Ishikawa (cell line): ENCODE results near the gene MAPK11.

Source experiments
- CEBPB ChIP-seq: IDR thresholded peaks from 2 replicates; pipeline ENCODE4 v1.6.1; 2012
- CREB1 ChIP-seq: IDR thresholded peaks from 2 replicates; pipeline ENCODE4 v1.6.1; 2012; ENCODE audit warnings: low read depth
- EGR1 ChIP-seq: IDR thresholded peaks from 2 replicates; pipeline ENCODE4 v1.6.1; 2012
- EP300 ChIP-seq: IDR thresholded peaks from 2 replicates; pipeline ENCODE4 v1.6.1; 2012; ENCODE audit warnings: borderline replicate concordance
- FOXM1 ChIP-seq: IDR thresholded peaks from 2 replicates; pipeline ENCODE4 v1.6.1; 2012; ENCODE audit warnings: low read depth, borderline replicate concordance
- NFIC ChIP-seq: IDR thresholded peaks from 2 replicates; pipeline ENCODE4 v1.6.1; 2012
- RAD21 ChIP-seq: IDR thresholded peaks from 2 replicates; pipeline ENCODE4 v1.6.1; 2012; ENCODE audit warnings: low read depth
- TAF1 ChIP-seq: IDR thresholded peaks from 2 replicates; pipeline ENCODE4 v1.6.1; 2012; ENCODE audit warnings: low read depth, mild to moderate bottlenecking
- TCF12 ChIP-seq: IDR thresholded peaks from 2 replicates; pipeline ENCODE4 v1.6.1; 2012; ENCODE audit warnings: low read depth
- TEAD4 ChIP-seq: IDR thresholded peaks from 2 replicates; pipeline ENCODE4 v1.6.1; 2012
- YY1 ChIP-seq: IDR thresholded peaks from 2 replicates; pipeline ENCODE4 v1.6.1; 2012; ENCODE audit warnings: low read depth
- ZBTB7A ChIP-seq: IDR thresholded peaks from 2 replicates; pipeline ENCODE4 v1.6.1; 2012; ENCODE audit warnings: low read depth
- TF ChIP-seq, protein P1 (sequence below): IDR thresholded peaks from 2 replicates; pipeline ENCODE4 v1.6.1; 2012
- TF ChIP-seq, protein P2 (sequence below): IDR thresholded peaks from 2 replicates; pipeline ENCODE4 v1.6.1; 2012
- TF ChIP-seq, protein P3 (sequence below): IDR thresholded peaks from 2 replicates; pipeline ENCODE4 v1.6.1; 2012; ENCODE audit warnings: low read depth, mild to moderate bottlenecking

Gene MAPK11

DNA sequence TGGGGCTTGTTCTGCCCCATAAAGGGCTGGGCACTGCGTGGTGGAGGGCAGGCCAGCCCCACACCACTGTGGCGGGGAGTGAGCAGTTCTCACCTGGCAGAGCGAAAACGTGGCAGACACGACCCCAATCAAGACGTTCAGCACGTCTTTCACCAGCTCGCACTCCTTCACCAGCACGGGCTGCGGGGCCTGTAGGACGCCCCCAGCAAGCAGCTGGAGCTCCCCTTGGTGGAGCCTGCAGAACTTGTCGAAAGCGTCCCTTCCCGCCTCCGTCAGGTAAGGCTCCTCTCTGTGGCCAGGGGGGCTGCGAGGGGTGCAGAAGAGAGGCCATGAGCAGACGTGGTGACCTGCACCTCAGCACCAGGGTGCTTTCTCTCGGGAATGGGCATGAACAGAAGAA lies 37.0 kb downstream of the MAPK11 start:
- TF ChIP-seq YY1 (no peak), EP300 (no peak), TAF1 (no peak), CEBPB (no peak), TCF12 (no peak), EGR1 (no peak), ZBTB7A (no peak), FOXM1 (no peak), NFIC (no peak), CREB1 (no peak), TEAD4 (no peak), RAD21 (no peak)
- TF ChIP-seq, protein P1, sequence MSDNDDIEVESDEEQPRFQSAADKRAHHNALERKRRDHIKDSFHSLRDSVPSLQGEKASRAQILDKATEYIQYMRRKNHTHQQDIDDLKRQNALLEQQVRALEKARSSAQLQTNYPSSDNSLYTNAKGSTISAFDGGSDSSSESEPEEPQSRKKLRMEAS = no peak
- TF ChIP-seq, protein P2, sequence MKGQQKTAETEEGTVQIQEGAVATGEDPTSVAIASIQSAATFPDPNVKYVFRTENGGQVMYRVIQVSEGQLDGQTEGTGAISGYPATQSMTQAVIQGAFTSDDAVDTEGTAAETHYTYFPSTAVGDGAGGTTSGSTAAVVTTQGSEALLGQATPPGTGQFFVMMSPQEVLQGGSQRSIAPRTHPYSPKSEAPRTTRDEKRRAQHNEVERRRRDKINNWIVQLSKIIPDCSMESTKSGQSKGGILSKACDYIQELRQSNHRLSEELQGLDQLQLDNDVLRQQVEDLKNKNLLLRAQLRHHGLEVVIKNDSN = no peak
- TF ChIP-seq, protein P3, sequence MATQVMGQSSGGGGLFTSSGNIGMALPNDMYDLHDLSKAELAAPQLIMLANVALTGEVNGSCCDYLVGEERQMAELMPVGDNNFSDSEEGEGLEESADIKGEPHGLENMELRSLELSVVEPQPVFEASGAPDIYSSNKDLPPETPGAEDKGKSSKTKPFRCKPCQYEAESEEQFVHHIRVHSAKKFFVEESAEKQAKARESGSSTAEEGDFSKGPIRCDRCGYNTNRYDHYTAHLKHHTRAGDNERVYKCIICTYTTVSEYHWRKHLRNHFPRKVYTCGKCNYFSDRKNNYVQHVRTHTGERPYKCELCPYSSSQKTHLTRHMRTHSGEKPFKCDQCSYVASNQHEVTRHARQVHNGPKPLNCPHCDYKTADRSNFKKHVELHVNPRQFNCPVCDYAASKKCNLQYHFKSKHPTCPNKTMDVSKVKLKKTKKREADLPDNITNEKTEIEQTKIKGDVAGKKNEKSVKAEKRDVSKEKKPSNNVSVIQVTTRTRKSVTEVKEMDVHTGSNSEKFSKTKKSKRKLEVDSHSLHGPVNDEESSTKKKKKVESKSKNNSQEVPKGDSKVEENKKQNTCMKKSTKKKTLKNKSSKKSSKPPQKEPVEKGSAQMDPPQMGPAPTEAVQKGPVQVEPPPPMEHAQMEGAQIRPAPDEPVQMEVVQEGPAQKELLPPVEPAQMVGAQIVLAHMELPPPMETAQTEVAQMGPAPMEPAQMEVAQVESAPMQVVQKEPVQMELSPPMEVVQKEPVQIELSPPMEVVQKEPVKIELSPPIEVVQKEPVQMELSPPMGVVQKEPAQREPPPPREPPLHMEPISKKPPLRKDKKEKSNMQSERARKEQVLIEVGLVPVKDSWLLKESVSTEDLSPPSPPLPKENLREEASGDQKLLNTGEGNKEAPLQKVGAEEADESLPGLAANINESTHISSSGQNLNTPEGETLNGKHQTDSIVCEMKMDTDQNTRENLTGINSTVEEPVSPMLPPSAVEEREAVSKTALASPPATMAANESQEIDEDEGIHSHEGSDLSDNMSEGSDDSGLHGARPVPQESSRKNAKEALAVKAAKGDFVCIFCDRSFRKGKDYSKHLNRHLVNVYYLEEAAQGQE = no peak

DNA sequence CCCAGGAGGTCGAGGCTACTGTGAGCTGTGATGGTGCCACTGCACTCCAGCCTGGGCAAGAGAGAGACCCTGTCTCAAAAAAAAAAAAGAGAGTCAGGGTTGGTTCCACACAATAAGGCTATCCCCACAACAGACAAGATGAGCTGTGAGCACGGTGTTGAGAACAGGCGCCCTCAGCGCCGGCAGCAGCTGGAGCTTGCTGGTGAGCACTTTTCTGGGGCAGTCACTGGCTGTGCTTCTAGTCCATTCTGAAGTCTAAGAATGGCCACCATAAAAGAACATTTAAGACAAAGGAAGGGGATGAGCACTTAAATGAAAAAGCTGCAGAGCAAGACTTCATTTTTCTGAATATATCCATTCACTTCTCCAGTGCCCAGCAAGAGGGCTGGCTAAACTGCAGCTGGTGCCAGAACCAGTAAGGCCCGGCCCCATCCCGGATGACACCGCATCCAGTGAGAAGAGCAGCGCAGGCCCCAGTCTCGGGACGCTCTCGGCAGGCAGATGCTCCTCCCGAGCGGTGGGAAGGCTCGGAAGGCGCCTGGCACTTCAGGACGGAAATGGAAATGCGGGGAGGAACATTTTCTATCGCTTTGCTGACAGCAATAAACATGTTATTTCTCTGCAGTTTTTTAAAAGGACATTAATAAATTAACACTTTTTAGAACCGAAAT lies 37.6 kb downstream of the MAPK11 start:
- TF ChIP-seq, protein P3 = no peak
- TF ChIP-seq FOXM1 (no peak), TCF12 (no peak), RAD21 (no peak), EP300 (no peak), TEAD4 (no peak), YY1 (no peak), EGR1 (no peak), NFIC (no peak), ZBTB7A (no peak)
- TF ChIP-seq, protein P2 = no peak
- TF ChIP-seq, protein P1 = no peak

DNA sequence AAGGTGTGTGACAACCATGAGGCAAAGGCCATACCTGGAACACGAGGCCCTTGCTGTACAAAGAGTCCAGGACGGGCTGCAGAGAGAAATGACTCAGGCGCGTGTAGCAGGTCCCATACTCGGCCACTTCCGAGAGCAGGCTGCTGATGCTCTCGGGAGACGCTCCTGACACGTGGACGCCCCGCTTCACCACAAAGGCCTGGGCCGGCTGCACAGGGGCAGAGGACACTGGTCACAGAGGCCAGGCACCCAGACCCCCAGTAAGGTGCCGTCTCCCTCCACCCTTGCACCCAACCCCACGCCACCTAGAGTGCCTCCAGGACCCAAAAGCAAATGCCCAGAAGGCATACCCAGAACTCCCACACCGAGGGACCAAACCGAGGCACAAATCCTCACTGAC lies 40.8 kb downstream of the MAPK11 start:
- no peak for TF ChIP-seq EP300
- no peak for TF ChIP-seq FOXM1
- TF ChIP-seq EGR1 = no peak
- TF ChIP-seq, protein P2 = no peak
- no peak for TF ChIP-seq TAF1
- TF ChIP-seq, protein P1 = no peak

DNA sequence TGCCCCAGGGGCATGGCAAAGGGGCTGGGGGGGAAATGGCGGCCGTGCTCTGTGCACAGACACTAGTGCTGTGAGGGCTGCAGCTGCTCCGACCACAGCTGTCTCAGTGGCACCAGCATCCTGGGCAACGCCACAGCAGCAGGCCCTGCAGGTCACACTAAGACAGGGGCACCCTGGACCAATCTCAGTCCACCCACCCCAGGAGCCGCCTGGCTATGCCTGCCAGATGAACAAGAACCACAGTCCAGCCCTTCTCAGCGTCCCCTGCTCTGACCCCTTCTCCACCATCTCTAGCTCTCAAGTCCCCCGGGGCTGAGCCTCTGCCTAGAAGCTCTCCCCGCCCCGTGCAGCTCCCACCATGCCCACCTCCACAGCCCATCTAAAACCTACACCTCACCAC lies 41.8 kb downstream of the MAPK11 start:
- no peak for TF ChIP-seq NFIC
- no peak for TF ChIP-seq TEAD4
- no peak for TF ChIP-seq FOXM1
- TF ChIP-seq, protein P2 = no peak
- TF ChIP-seq RAD21 = no peak
- TF ChIP-seq EGR1 = no peak
- TF ChIP-seq CEBPB = no peak
- TF ChIP-seq EP300 = no peak
- no peak for TF ChIP-seq TAF1
- TF ChIP-seq, protein P1 = no peak
